ENCODE data around the gene VSTM2B.
"Not testable (repeated sequence)": the region's sequence is repeated elsewhere in the genome, so short reads cannot be mapped to it uniquely, and the experiment has no call there.

VSTM2B gene

GRCh38 chr19:29484876-29485275 lies 40.9 kb upstream of the VSTM2B start:
- H3K4me1 ChIP-seq (ENCODE audit: control insufficient read depth, insufficient read depth, low read length): no peaks in the 10 kb centered on the region
- H3K36me3 ChIP-seq (ENCODE audit: control insufficient read depth in 2 of 2, insufficient read depth in 2 of 2, low read length in 2 of 2): no peaks in the 10 kb centered on the region
- peaks cover 0 to 2% of the 10 kb centered on the region in 2 donors for H3K27me3 ChIP-seq (ENCODE audit: control insufficient read depth in 1 of 2, insufficient read depth in 2 of 2, low read length in 2 of 2)
- H3K9me3 ChIP-seq (ENCODE audit: control insufficient read depth in 2 of 2, low read length in 2 of 2): no peaks in the 10 kb centered on the region
- H3K4me3 ChIP-seq (ENCODE audit: low read length in 2 of 2): no peak overlapping the region
- H3K9ac ChIP-seq (ENCODE audit: low read length in 2 of 2): no peak overlapping the region
- H3K27ac ChIP-seq (ENCODE audit: low read length): no peak overlapping the region

- Histone ChIP-seq H3K27me3 (ENCODE audit: control insufficient read depth in 1 of 2, insufficient read depth in 2 of 2, low read length in 2 of 2) (peaks cover 2 to 3% of the 10 kb centered on the region in 2 donors), H3K9ac (ENCODE audit: low read length in 2 of 2) (no peak overlapping the region), H3K36me3 (ENCODE audit: control insufficient read depth in 2 of 2, insufficient read depth in 2 of 2, low read length in 2 of 2) (no peaks in the 10 kb centered on the region), H3K9me3 (ENCODE audit: control insufficient read depth in 2 of 2, low read length in 2 of 2) (no peaks in the 10 kb centered on the region), H3K27ac (ENCODE audit: low read length) (no peak overlapping the region), H3K4me3 (ENCODE audit: low read length in 2 of 2) (no peak overlapping the region), H3K4me1 (ENCODE audit: control insufficient read depth, insufficient read depth, low read length) (no peaks in the 10 kb centered on the region)
Measured at GRCh38 chr19:29485293-29485692, 40.5 kb upstream of the VSTM2B start.

- H3K4me1 ChIP-seq (ENCODE audit: control insufficient read depth, insufficient read depth, low read length); H3K9ac ChIP-seq (ENCODE audit: low read length in 2 of 2); H3K27ac ChIP-seq (ENCODE audit: low read length); H3K9me3 ChIP-seq (ENCODE audit: control insufficient read depth in 2 of 2, low read length in 2 of 2); H3K36me3 ChIP-seq (ENCODE audit: control insufficient read depth in 2 of 2, insufficient read depth in 2 of 2, low read length in 2 of 2); H3K27me3 ChIP-seq (ENCODE audit: control insufficient read depth in 1 of 2, insufficient read depth in 2 of 2, low read length in 2 of 2); H3K4me3 ChIP-seq (ENCODE audit: low read length in 2 of 2): not testable (repeated sequence)
Measured at GRCh38 chr19:29486961-29487360, 38.8 kb upstream of the VSTM2B start.

GRCh38 chr19:29487432-29487831 lies 38.4 kb upstream of the VSTM2B start:
- Histone ChIP-seq H3K27ac (ENCODE audit: low read length) (no peak overlapping the region), H3K4me1 (ENCODE audit: control insufficient read depth, insufficient read depth, low read length) (peaks cover 3% of the 10 kb centered on the region), H3K4me3 (ENCODE audit: low read length in 2 of 2) (no peak overlapping the region), H3K9ac (ENCODE audit: low read length in 2 of 2) (no peak overlapping the region), H3K36me3 (ENCODE audit: control insufficient read depth in 2 of 2, insufficient read depth in 2 of 2, low read length in 2 of 2) (no peaks in the 10 kb centered on the region), H3K27me3 (ENCODE audit: control insufficient read depth in 1 of 2, insufficient read depth in 2 of 2, low read length in 2 of 2) (peaks cover 3 to 6% of the 10 kb centered on the region in 2 donors), H3K9me3 (ENCODE audit: control insufficient read depth in 2 of 2, low read length in 2 of 2) (no peaks in the 10 kb centered on the region)

- Histone ChIP-seq H3K9me3 (ENCODE audit: control insufficient read depth in 2 of 2, low read length in 2 of 2) (no peaks in the 10 kb centered on the region), H3K27me3 (ENCODE audit: control insufficient read depth in 1 of 2, insufficient read depth in 2 of 2, low read length in 2 of 2) (peaks cover 3 to 6% of the 10 kb centered on the region in 2 donors), H3K27ac (ENCODE audit: low read length) (no peak overlapping the region), H3K36me3 (ENCODE audit: control insufficient read depth in 2 of 2, insufficient read depth in 2 of 2, low read length in 2 of 2) (no peaks in the 10 kb centered on the region), H3K4me3 (ENCODE audit: low read length in 2 of 2) (no peak overlapping the region), H3K4me1 (ENCODE audit: control insufficient read depth, insufficient read depth, low read length) (peaks cover 3% of the 10 kb centered on the region), H3K9ac (ENCODE audit: low read length in 2 of 2) (no peak overlapping the region)
Measured at GRCh38 chr19:29488316-29488715, 37.5 kb upstream of the VSTM2B start.

- Histone ChIP-seq H3K4me1 (ENCODE audit: control insufficient read depth, insufficient read depth, low read length) (peaks cover 3% of the 10 kb centered on the region), H3K27me3 (ENCODE audit: control insufficient read depth in 1 of 2, insufficient read depth in 2 of 2, low read length in 2 of 2) (peaks cover 3 to 6% of the 10 kb centered on the region in 2 donors), H3K9me3 (ENCODE audit: control insufficient read depth in 2 of 2, low read length in 2 of 2) (no peaks in the 10 kb centered on the region), H3K9ac (ENCODE audit: low read length in 2 of 2) (no peak overlapping the region), H3K36me3 (ENCODE audit: control insufficient read depth in 2 of 2, insufficient read depth in 2 of 2, low read length in 2 of 2) (no peaks in the 10 kb centered on the region), H3K27ac (ENCODE audit: low read length) (no peak overlapping the region), H3K4me3 (ENCODE audit: low read length in 2 of 2) (no peak overlapping the region)
Measured at GRCh38 chr19:29489172-29489951, 36.4 kb upstream of the VSTM2B start.

GRCh38 chr19:29491491-29491890 lies 34.3 kb upstream of the VSTM2B start:
- no peaks in the 10 kb centered on the region for H3K36me3 ChIP-seq (ENCODE audit: control insufficient read depth in 2 of 2, insufficient read depth in 2 of 2, low read length in 2 of 2)

GRCh38 chr19:29491995-29492577 lies 33.7 kb upstream of the VSTM2B start:
- Histone ChIP-seq H3K27me3 (ENCODE audit: control insufficient read depth in 1 of 2, insufficient read depth in 2 of 2, low read length in 2 of 2) (peaks cover 3 to 4% of the 10 kb centered on the region in 2 donors), H3K36me3 (ENCODE audit: control insufficient read depth in 2 of 2, insufficient read depth in 2 of 2, low read length in 2 of 2) (no peaks in the 10 kb centered on the region), H3K9ac (ENCODE audit: low read length in 2 of 2) (no peak overlapping the region), H3K9me3 (ENCODE audit: control insufficient read depth in 2 of 2, low read length in 2 of 2) (no peaks in the 10 kb centered on the region), H3K4me3 (ENCODE audit: low read length in 2 of 2) (no peak overlapping the region), H3K4me1 (ENCODE audit: control insufficient read depth, insufficient read depth, low read length) (peaks cover 3% of the 10 kb centered on the region), H3K27ac (ENCODE audit: low read length) (no peak overlapping the region)

More at GRCh38 chr19:29491491-29491890, 34.3 kb upstream of the VSTM2B start:
- Histone ChIP-seq H3K9me3 (ENCODE audit: control insufficient read depth in 2 of 2, low read length in 2 of 2) (no peaks in the 10 kb centered on the region), H3K9ac (ENCODE audit: low read length in 2 of 2) (no peak overlapping the region), H3K27me3 (ENCODE audit: control insufficient read depth in 1 of 2, insufficient read depth in 2 of 2, low read length in 2 of 2) (peaks cover 3 to 4% of the 10 kb centered on the region in 2 donors), H3K4me1 (ENCODE audit: control insufficient read depth, insufficient read depth, low read length) (peaks cover 3% of the 10 kb centered on the region), H3K27ac (ENCODE audit: low read length) (no peak overlapping the region), H3K4me3 (ENCODE audit: low read length in 2 of 2) (no peak overlapping the region)

- Histone ChIP-seq H3K4me3 (ENCODE audit: low read length in 2 of 2) (peak overlapping the region in 1 of 2 donors; percentile 35), H3K9ac (ENCODE audit: low read length in 2 of 2) (peak overlapping the region in 1 of 2 donors; percentile 15), H3K27ac (ENCODE audit: low read length) (no peak overlapping the region), H3K9me3 (ENCODE audit: control insufficient read depth in 2 of 2, low read length in 2 of 2) (no peaks in the 10 kb centered on the region), H3K36me3 (ENCODE audit: control insufficient read depth in 2 of 2, insufficient read depth in 2 of 2, low read length in 2 of 2) (no peaks in the 10 kb centered on the region), H3K4me1 (ENCODE audit: control insufficient read depth, insufficient read depth, low read length) (peaks cover 3% of the 10 kb centered on the region), H3K27me3 (ENCODE audit: control insufficient read depth in 1 of 2, insufficient read depth in 2 of 2, low read length in 2 of 2) (peaks cover 3 to 4% of the 10 kb centered on the region in 2 donors)
Measured at GRCh38 chr19:29492769-29493168, 33.0 kb upstream of the VSTM2B start.

- H3K4me1 ChIP-seq (ENCODE audit: control insufficient read depth, insufficient read depth, low read length): peaks cover 3% of the 10 kb centered on the region
- H3K9ac ChIP-seq (ENCODE audit: low read length in 2 of 2): no peak overlapping the region
- no peak overlapping the region for H3K4me3 ChIP-seq (ENCODE audit: low read length in 2 of 2)
- H3K9me3 ChIP-seq (ENCODE audit: control insufficient read depth in 2 of 2, low read length in 2 of 2): no peaks in the 10 kb centered on the region
- H3K36me3 ChIP-seq (ENCODE audit: control insufficient read depth in 2 of 2, insufficient read depth in 2 of 2, low read length in 2 of 2): no peaks in the 10 kb centered on the region
- H3K27me3 ChIP-seq (ENCODE audit: control insufficient read depth in 1 of 2, insufficient read depth in 2 of 2, low read length in 2 of 2): peaks cover 2 to 4% of the 10 kb centered on the region in 2 donors
- H3K27ac ChIP-seq (ENCODE audit: low read length): no peak overlapping the region
Measured at GRCh38 chr19:29495091-29495490, 30.7 kb upstream of the VSTM2B start.

- H3K9ac ChIP-seq (ENCODE audit: low read length in 2 of 2): no peak overlapping the region
- peaks cover 3% of the 10 kb centered on the region for H3K4me1 ChIP-seq (ENCODE audit: control insufficient read depth, insufficient read depth, low read length)
- H3K9me3 ChIP-seq (ENCODE audit: control insufficient read depth in 2 of 2, low read length in 2 of 2): no peaks in the 10 kb centered on the region
- no peak overlapping the region for H3K4me3 ChIP-seq (ENCODE audit: low read length in 2 of 2)
- no peaks in the 10 kb centered on the region for H3K36me3 ChIP-seq (ENCODE audit: control insufficient read depth in 2 of 2, insufficient read depth in 2 of 2, low read length in 2 of 2)
- H3K27me3 ChIP-seq (ENCODE audit: control insufficient read depth in 1 of 2, insufficient read depth in 2 of 2, low read length in 2 of 2): peaks cover 0 to 4% of the 10 kb centered on the region in 2 donors
- H3K27ac ChIP-seq (ENCODE audit: low read length): no peak overlapping the region
Measured at GRCh38 chr19:29495901-29496441, 29.8 kb upstream of the VSTM2B start.

Data from stomach smooth muscle (tissue), 2 donors.